ENCODE measurements around the gene SERPINF2.
"Not testable (repeated sequence)": the region's sequence is repeated elsewhere in the genome, so short reads cannot be mapped to it uniquely, and the experiment has no call there.

Gene SERPINF2

GRCh38 chr17:1792495-1793446, 50.1 kb downstream of the SERPINF2 start:
- DNase-seq = no peak

GRCh38 chr17:1793447-1793806, 50.8 kb downstream of the SERPINF2 start:
- DNase-seq = peak in 1 of 4 experiments; percentile 34

- peak; percentile 34 to 77 (median 62) for DNase-seq
These were observed 54.1 kb downstream of the SERPINF2 start for GRCh38 chr17:1796800-1797199.

GRCh38 chr17:1797323-1797722, 54.7 kb downstream of the SERPINF2 start:
- DNase-seq = no peak

- DNase-seq = not testable (repeated sequence)
These were observed 55.2 kb downstream of the SERPINF2 start for GRCh38 chr17:1797846-1798245.

GRCh38 chr17:1800240-1800639, 57.6 kb downstream of the SERPINF2 start:
- DNase-seq = no peak

- no peak for DNase-seq
These were observed 58.0 kb downstream of the SERPINF2 start for GRCh38 chr17:1800712-1801111.

- DNase-seq = no peak
These were observed 59.8 kb downstream of the SERPINF2 start for GRCh38 chr17:1802429-1802828.

GRCh38 chr17:1803280-1803679, 60.6 kb downstream of the SERPINF2 start:
- DNase-seq = no peak
